ENCODE data around the gene PEX3. TPM values are rescaled to one million over a fixed set of nuclear protein-coding genes. Genes with fewer than 3 reads are reported as not detected.

The PEX3 gene
- total and polyA plus RNA-seq, 2 experiments from 2014 or later: 23.2 to 24.5 TPM

- no peak for DNase-seq (ENCODE audit: low spot score)
- H4K20me1 ChIP-seq (ENCODE audit: insufficient read depth, poor library complexity, severe bottlenecking): no peaks in the 10 kb centered on the region
- no peaks in the 10 kb centered on the region for H3K79me2 ChIP-seq
- H3K9me3 ChIP-seq (ENCODE audit: low read depth): no peaks in the 10 kb centered on the region
- no peak overlapping the region for H3K27ac ChIP-seq
- TF ChIP-seq, protein P1, sequence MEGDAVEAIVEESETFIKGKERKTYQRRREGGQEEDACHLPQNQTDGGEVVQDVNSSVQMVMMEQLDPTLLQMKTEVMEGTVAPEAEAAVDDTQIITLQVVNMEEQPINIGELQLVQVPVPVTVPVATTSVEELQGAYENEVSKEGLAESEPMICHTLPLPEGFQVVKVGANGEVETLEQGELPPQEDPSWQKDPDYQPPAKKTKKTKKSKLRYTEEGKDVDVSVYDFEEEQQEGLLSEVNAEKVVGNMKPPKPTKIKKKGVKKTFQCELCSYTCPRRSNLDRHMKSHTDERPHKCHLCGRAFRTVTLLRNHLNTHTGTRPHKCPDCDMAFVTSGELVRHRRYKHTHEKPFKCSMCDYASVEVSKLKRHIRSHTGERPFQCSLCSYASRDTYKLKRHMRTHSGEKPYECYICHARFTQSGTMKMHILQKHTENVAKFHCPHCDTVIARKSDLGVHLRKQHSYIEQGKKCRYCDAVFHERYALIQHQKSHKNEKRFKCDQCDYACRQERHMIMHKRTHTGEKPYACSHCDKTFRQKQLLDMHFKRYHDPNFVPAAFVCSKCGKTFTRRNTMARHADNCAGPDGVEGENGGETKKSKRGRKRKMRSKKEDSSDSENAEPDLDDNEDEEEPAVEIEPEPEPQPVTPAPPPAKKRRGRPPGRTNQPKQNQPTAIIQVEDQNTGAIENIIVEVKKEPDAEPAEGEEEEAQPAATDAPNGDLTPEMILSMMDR (IDR thresholded peaks at IDR 0.05; ENCODE audit: poor library complexity): no peak
- no peak for TF ChIP-seq EZH2phosphoT487 (IDR thresholded peaks at IDR 0.05; ENCODE audit: low read depth, severe bottlenecking, unreplicated experiment)
- TF ChIP-seq EZH2 (IDR thresholded peaks at IDR 0.05; ENCODE audit: borderline replicate concordance): no peak
- H3K4me3 ChIP-seq: no peak overlapping the region
- H3K4me1 ChIP-seq (ENCODE audit: insufficient read depth): no peaks in the 10 kb centered on the region
- no peaks in the 10 kb centered on the region for H3K9me2 ChIP-seq (replicated peaks; ENCODE audit: insufficient read depth)
- no peaks in the 10 kb centered on the region for H3K27me3 ChIP-seq
- no peak overlapping the region for H3K4me2 ChIP-seq
- no peaks in the 10 kb centered on the region for H3K36me3 ChIP-seq (replicated peaks; ENCODE audit: insufficient read depth, low read depth)
- WGBS (ENCODE audit: low lambda C conversion rate, missing lambda C conversion rate): 66% methylated on average over 6 of the region's 6 CpGs
- H2AFZ ChIP-seq: no peak overlapping the region
These were observed 31.1 kb upstream of the PEX3 start for GRCh38 chr6:143419526-143419925.

DNA sequence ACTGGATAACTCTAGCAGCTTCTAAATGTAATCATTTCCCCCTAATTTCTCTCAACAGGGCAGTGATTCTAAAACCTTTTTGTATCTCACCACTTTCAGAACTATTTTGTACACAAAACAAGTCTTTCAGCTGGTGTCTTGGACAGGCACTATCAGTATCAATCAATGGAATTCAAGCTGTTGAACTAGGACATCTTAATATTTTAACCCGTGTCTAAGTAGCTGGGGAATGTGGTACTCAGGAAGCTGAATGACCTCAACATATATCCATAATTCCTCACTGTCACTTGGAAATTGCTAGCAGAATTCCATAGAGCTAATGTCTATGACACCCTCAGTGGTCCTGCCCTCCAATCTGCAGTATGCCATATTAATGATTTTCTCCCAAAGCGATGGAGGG is 24.6 kb upstream of the PEX3 start:
- TF ChIP-seq EZH2phosphoT487 (IDR thresholded peaks at IDR 0.05; ENCODE audit: low read depth, severe bottlenecking, unreplicated experiment) (no peak), EZH2 (IDR thresholded peaks at IDR 0.05; ENCODE audit: borderline replicate concordance) (no peak)
- TF ChIP-seq, protein P1 (IDR thresholded peaks at IDR 0.05; ENCODE audit: poor library complexity): no peak
- DNase-seq (ENCODE audit: low spot score): no peak
- no peaks in the 10 kb centered on the region for H4K20me1 ChIP-seq (ENCODE audit: insufficient read depth, poor library complexity, severe bottlenecking)
- H3K4me1 ChIP-seq (ENCODE audit: insufficient read depth): peaks cover 3% of the 10 kb centered on the region
- no peak overlapping the region for H3K4me2 ChIP-seq
- no peaks in the 10 kb centered on the region for H3K9me3 ChIP-seq (ENCODE audit: low read depth)
- no peaks in the 10 kb centered on the region for H3K79me2 ChIP-seq
- no peaks in the 10 kb centered on the region for H3K36me3 ChIP-seq (replicated peaks; ENCODE audit: insufficient read depth, low read depth)
- H2AFZ ChIP-seq: no peak overlapping the region
- H3K9me2 ChIP-seq (replicated peaks; ENCODE audit: insufficient read depth): no peaks in the 10 kb centered on the region
- H3K27me3 ChIP-seq: no peaks in the 10 kb centered on the region
- H3K4me3 ChIP-seq: no peak overlapping the region
- 68% methylated on average over 2 of the region's 2 CpGs for WGBS (ENCODE audit: low lambda C conversion rate, missing lambda C conversion rate)
- H3K27ac ChIP-seq: no peak overlapping the region

GRCh38 chr6:143427109-143427817 is 23.3 kb upstream of the PEX3 start:
- no peaks in the 10 kb centered on the region for H3K79me2 ChIP-seq
- TF ChIP-seq, protein P1 (IDR thresholded peaks at IDR 0.05; ENCODE audit: poor library complexity): peak; percentile 98
- no peak for TF ChIP-seq EZH2 (IDR thresholded peaks at IDR 0.05; ENCODE audit: borderline replicate concordance)
- H3K27ac ChIP-seq: no peak overlapping the region
- H3K9me3 ChIP-seq (ENCODE audit: low read depth): no peaks in the 10 kb centered on the region
- H3K4me1 ChIP-seq (ENCODE audit: insufficient read depth): peaks cover 3% of the 10 kb centered on the region
- WGBS (ENCODE audit: low lambda C conversion rate, missing lambda C conversion rate): 15% methylated on average over 4 of the region's 4 CpGs
- H3K9me2 ChIP-seq (replicated peaks; ENCODE audit: insufficient read depth): no peaks in the 10 kb centered on the region
- no peak overlapping the region for H3K4me2 ChIP-seq
- H3K4me3 ChIP-seq: no peak overlapping the region
- no peak overlapping the region for H2AFZ ChIP-seq
- no peaks in the 10 kb centered on the region for H3K36me3 ChIP-seq (replicated peaks; ENCODE audit: insufficient read depth, low read depth)
- no peaks in the 10 kb centered on the region for H4K20me1 ChIP-seq (ENCODE audit: insufficient read depth, poor library complexity, severe bottlenecking)
- H3K27me3 ChIP-seq: no peaks in the 10 kb centered on the region
- DNase-seq (ENCODE audit: low spot score): peak; percentile 92
